NCI-H774 (cell line): ENCODE measurements around the gene TMEM255B.

ENCODE experiments used
- DNase-seq: peaks from one replicate; lab custom pipeline; 2025; lab: John Stamatoyannopoulos, UW

Gene TMEM255B

DNA sequence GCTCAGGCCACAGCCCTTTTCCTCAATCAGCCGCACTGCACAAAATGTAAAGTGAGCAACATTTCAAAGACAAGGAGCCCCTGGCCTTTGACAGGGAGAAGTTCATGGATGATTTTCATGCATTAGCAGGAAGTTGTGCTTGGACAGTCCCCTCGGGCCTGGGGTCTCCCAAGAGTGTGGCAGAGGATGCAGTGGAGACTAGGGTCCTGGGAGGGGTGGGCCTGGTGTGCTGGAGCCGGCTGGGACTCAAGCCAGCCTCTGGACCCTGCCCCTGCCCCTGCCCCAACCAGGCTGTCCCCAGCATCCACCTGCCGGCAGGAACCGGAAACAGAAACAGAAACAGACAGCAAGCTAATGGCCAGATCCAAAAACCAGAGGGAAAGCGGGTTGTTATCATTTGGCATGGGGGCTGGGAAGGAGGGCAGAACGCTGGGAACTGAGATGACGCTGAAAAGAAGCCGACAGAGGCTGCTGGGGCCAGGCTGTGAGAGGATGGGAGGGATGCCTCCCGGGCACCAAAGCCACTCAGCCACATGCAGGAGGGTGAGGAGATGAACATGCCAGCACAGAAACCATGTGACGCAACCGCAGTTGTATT, 102.5 kb downstream of the TMEM255B start:
- no peak for DNase-seq

DNA sequence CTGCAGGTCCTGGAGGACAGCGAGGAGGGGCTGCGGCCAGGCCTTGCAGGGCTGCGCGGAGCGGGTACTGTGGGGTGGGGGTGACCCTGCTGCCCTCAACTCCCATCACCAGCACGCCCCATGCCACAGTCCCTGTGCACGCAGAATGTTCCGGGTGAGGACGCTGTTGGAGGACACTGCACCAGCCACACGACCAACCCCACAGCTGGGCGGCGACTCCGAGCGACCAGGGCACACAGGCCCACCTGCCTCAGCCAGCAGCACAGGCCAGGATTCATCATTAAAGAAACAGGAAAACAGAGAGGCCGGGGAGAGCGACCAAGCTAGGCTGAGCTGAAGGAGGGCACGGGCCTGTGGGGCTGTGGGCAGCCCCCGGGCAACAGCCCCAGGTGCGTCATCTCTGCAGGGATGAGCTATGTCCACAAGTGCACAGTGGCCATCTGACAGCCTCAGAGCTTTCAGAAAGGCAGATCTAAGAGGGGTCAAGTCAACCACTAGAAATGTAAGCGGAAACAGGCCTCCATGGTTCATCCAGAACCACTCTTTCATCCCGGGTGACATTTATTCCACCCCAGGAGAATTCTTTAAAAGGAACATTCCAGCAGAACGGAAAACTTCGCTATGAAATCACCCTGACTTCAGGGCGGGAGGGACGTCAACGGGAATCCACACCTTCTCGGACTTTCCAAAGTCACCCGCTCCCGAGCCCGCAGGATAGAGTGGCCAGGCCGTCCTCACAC, 103.3 kb downstream of the TMEM255B start:
- DNase-seq, result no peak

DNA sequence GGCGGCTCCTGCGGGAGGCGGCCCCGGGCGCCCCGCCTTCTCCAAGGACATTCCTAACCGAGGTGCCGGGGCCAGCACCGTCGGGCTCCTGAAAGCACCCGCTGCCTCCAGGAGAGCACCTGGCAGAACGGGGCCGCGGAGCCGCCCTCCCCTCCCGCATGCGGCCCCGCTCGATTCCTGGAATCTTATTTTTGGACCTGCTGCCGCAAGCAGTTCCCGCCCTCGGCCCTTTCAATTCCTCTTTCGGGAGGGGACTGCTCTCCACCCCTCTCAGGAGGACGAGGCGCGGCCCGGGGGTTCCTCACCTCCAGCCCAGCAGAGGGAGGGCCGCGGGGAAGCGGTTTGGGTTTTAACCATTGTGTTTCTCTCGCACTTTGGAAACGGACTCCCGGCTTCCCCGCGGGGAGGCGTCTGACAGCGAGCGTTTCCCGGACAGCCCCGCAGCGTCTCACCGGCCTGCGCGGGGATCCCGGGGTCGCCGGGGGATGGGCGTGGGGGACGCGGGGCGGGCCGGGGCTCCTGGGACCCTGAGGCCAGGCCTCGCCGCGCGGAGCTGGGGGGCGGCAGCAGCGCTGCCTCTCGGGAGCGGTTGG, 104.0 kb downstream of the TMEM255B start:
- no peak for DNase-seq

DNA sequence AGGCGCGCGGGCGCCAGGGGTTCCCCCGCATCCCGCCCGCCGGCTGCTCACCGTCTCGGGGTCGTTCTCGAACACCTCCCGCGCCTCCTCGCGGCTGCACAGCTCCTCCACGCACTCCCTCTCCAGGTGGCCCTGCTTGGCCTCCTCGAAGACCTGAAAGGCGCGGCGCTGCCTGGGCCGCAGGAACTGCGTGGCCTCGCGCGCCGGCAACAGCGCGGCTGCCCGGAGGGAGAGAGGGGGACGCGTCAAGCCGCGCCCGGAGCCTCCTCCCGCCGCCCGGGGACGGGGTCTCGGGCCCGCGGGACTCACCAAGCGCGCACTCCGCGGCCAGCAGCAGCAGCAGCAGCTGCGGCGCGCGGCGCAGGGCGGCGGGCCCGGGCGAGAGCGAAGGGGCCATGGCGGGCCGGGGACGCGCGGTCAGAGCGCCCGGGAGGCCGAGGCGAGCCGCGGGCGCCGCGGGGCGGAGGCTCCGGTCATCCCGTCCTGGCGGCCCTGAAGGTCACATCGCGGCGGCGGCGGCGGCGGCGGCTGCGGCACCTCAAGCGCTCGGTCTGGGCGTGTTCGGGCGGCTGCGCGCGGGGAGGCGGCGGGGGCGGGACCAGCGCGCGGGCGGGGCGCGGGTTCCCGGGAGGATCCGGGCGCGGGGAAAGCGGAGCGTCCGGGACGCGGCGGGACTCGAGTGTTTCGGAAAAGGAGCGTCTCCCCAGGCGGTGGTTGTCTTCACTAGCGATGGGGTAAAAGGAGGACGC, 104.7 kb downstream of the TMEM255B start, which contains the start of gene GAS6:
GAS6 (minus strand) TSS at position 553 of the 749 bp plus-strand sequence; CDS start at position 397, 156 bp downstream.
- peak; percentile 30 for DNase-seq

DNA sequence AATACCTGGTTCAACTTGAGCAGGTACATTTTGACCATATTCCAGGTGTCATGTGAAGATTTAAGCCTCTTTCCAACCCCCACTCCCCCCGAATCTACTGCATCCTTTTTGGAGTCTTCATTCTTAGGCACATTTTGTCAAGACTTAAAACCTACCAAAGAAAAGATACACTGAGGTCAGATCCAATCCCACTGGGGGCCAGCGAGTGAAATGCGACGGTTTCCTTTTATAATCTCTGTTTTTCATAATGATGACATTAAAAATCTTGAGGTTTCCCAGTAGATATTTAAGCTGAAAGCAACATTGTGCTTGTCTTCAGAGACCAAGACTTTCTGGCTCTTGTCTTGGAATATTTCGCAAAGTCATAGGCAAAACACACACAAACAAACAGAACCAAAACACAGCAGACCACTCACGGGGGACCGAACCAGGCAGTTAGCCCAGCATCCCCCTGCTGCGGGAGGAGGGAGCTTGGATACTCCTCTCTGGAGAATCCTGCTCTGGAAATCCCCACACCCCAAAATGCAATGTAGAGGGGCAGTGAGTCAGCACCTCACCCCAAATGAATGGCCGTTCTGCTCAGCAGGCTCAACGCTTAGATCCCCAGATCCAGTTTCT, 105.4 kb downstream of the TMEM255B start:
- DNase-seq, result no peak

DNA sequence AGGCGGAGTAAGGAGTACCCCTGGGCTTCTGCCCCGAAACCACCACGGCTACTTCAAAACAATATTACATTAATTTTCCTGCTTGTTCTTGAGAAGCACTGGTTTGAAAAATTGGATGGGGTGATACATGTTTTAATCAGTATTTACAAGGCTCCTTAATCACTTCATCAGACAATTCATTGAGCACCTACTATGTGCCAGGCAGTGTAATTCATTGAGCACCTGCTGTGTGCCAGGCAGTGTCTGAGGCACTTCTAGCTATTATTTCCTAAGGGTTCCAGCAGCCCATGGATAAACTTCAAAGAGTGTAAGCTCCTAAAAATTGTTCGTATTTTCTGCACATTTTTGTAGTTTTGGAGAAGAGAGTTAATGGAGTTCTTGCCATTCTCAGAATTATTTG, 106.4 kb downstream of the TMEM255B start:
- no peak for DNase-seq
